Dedifferentiated amniotic fluid mesenchymal stem cell (primary cell): ENCODE measurements around the gene NTNG2.
A peak's percentile ranks its signal among the peaks of the same experiment; 100 is the strongest.

Experiments
- DNase-seq: peaks from one replicate; pipeline ENCODE4 v3.0.0-alpha.2; 2016; ENCODE audit errors: extremely low spot score

The NTNG2 gene

DNA sequence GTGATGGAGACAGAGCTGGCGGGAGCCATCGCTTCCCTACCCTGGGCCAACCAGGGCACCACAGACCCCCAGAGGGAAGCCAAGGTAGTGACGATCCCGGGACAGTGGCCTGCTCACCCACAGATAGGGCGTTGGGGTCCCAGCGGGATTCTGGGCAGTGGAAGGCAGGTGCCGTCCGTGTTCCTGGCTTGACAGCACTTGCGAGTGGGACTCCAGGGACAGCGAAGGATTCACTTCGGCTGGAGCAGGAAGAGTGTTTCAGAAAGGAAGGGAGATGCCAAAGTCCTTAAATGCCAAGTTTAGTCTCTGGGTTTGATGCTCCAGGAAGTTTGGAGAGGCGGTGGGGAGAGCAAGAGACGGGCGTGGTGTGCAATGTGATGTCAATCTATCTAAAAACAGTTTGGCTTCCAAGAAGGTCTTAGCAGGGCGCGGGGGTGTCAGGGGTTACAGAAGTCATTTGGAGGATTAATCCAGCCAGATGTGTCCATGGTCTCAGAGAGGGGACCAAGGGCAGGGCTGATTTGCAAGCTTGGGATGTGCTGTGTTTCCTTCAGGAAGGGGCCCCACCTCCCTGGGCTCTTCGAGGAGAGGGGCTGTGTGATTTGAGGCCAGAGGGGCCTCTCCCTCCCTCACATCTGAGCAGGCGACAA is 74.9 kb downstream of the NTNG2 start:
- DNase-seq, result no peak

DNA sequence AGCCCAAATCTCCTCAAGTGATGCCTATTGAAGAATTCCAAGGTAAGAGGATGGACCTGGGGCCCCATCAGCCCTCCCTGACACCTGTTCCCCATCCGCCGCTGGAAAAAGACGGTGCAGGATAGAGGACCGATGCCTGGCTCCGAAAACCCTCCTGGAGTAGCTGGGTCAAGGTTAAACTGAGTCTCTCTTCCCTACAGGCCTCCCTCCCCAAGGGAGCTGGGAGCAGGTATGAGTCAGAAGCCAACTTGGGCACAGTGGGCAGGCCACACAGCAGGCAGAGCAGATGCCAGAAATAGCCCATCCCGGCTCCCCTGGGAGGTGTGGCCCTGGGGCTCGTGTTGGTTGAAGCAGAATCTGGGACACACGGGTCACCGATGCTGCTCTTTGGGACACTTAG is 75.6 kb downstream of the NTNG2 start:
- DNase-seq, result no peak

DNA sequence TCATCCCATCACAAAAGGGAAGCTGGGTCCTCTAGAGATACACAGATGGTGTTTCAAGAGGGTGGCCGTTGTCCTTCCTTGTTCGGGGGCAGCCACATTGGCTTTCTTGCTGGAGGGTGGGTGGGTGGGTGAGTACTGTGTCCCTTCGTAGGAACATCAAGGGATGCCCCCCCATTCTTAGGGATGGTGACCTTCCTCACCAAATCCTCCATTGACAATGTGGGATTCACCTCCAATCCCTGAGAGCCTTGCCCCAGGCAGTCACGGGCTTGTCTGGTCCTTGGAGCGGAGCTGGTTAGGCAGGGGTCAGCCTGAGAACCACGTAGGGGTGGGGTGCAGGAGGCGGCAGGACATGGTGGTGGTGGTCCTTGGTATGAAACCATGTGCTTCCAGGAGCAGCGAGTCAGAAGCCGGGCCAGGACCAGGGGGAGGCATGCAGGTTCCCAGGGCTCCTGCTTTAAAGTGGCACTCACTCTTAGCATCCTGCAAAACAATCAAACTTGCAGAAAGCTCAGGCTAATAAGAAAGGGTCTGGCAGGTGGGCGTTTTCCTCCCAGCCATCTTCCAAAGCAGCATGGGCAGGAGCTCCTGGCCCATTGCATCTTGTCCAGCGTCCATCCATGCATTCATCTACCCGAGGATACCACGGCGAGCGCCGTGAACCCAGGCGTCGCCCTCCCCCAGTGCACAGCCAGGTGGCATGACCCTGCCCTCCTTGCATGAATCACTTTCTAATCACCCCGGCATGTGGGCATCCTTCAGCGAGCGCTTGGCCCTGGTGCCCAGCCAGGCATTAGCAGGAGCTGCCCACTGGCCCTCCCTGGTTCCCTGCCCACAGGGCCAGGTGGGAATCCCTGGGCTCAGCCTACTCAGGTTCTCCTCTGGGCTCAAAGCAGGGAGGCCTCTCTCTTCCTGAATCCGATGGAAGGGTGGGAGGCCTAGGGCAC is 76.4 kb downstream of the NTNG2 start:
- no peak for DNase-seq

DNA sequence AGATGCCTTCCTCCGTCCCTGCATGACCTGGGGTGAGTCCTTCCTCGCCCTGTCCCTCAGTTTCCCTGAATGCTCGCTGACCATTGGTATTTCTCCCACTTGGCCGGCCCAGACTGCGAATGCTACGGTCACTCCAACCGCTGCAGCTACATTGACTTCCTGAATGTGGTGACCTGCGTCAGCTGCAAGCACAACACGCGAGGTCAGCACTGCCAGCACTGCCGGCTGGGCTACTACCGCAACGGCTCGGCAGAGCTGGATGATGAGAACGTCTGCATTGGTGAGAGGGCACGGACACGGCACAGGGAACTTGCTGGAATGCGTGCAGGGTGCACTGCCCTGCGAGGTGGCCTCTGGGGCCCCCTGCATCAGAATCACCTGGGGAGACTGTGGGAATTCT is 77.1 kb downstream of the NTNG2 start:
- DNase-seq, result no peak

DNA sequence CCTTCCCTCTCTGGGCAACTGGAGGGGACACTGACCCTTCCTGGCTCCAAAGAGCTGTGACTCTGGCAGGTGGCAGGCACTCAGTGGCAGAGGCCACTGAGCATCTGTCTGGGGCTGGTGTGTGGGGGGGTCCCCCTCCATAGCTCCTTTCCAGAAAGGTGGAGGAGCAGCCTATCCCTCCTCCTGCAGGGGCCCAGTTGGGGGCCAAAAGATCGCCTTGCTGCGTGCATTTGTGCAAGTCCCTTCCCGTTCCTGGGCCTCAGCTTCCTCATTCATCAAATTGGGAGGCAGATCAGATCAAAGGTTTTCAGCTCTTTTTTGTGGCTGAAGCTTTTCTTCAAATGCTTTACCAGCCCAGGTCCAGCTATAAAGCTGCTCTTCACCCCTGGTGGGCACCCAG is 77.7 kb downstream of the NTNG2 start:
- DNase-seq, result no peak

DNA sequence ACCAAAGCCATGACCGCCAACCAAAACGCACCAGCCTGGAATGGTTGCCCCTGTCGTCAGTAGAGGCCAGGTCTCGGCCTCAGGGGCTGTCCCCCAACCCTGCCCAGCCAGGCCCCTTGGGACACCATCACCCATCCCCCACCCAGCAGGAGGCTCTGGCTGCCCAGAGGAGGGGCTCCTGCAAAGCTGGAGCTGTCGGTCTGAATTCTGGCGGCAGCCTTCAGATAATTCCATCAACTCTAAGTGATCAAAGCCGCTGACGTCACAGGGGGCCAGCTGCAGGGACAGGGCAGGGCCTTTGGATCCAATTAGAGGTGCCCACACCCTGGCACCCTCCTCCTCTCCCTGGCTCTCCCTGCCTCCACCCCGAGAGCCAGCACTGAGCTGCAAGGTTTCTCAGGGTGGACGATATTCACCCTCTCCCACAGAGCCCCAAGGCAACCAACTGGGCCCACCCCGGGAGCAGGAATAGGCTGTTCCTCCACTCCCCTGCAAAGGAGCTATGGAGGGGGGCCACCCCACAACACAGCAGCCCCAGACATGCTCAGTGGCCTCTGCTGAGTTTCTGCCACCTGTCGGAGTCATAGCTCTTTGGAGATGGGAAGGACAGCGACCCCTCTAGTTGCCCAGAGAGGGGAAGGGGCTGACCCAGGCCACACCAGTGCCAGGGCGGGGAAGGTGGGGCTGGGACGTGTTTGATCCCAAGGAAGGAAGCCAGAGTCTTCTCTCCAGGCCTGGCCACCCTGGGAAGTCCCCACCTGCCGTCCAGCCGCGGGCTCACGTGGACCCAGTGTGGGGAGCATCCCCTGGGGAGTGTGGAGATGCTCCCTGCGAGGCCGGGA is 78.4 kb downstream of the NTNG2 start:
- no peak for DNase-seq

DNA sequence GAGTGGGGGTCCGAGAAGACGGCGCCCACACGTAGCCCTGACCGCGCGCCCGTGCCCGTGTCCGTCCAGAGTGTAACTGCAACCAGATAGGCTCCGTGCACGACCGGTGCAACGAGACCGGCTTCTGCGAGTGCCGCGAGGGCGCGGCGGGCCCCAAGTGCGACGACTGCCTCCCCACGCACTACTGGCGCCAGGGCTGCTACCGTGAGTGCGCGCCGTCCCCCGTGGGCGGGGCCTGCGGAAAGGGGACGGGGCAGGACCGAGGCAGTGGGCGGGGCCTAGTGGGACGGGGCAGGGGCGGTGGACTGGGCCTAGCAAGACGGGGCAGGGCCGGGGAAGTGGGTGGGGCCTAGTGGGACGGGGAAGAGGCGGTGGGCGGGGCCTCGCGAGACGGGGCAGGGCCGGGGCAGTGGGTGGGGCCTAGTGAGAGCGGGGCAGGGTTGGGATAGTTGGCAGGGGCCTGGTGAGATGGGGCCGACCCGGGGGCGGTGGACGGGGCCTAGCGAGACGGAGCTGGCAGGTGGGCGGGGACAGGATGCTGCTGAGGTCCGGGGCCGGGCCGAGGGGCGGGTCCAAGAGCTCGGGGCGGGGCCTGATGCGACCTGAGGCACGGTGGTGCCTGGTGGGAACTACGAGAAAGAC is 79.1 kb downstream of the NTNG2 start:
- peak; percentile 20 for DNase-seq

DNA sequence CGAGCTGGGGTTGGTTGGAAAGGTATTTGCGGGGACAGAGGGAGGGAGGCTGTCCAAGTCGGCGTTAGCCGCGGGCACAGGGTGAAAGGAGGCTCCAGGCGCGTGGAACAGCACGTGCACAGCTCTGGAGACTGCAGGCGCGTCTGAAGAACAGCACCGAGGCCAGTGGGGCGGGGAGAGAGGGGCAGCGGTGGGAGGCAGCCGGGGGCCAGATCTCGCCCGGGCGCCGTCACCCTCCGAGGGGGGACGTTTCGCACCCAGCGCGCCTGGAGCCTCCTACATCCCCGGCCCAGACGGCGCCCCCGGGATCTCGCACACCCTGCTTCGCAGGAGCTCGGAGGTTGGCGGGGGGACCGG is 79.6 kb downstream of the NTNG2 start:
- DNase-seq, result no peak

DNA sequence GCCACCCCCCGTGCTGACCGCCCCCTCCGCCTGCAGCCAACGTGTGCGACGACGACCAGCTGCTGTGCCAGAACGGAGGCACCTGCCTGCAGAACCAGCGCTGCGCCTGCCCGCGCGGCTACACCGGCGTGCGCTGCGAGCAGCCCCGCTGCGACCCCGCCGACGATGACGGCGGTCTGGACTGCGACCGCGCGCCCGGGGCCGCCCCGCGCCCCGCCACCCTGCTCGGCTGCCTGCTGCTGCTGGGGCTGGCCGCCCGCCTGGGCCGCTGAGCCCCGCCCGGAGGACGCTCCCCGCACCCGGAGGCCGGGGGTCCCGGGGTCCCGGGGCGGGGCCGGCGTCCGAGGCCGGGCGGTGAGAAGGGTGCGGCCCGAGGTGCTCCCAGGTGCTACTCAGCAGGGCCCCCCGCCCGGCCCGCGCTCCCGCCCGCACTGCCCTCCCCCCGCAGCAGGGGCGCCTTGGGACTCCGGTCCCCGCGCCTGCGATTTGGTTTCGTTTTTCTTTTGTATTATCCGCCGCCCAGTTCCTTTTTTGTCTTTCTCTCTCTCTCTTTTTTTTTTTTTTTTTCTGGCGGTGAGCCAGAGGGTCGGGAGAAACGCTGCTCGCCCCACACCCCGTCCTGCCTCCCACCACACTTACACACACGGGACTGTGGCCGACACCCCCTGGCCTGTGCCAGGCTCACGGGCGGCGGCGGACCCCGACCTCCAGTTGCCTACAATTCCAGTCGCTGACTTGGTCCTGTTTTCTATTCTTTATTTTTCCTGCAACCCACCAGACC is 80.2 kb downstream of the NTNG2 start:
- DNase-seq, result no peak

DNA sequence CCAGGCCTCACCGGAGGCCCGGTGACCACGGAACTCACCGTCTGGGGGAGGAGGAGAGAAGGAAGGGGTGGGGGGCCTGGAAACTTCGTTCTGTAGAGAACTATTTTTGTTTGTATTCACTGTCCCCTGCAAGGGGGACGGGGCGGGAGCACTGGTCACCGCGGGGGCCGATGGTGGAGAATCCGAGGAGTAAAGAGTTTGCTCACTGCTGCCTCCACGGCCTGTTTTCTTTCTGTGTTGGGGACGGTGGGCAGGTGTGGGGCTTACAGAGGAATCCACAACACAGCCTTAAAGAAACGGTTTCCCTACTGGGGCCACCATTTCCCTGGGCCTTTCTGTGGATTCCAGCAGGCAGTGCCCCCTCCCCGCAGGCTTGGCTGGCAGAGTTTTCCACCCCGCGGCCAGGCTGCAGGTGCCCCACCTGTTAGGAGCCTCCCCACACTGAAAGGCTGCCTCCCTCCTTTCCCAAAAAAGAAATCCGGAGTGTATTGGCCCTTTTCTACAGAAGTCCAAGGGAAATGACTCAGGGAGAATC is 80.8 kb downstream of the NTNG2 start:
- no peak for DNase-seq

DNA sequence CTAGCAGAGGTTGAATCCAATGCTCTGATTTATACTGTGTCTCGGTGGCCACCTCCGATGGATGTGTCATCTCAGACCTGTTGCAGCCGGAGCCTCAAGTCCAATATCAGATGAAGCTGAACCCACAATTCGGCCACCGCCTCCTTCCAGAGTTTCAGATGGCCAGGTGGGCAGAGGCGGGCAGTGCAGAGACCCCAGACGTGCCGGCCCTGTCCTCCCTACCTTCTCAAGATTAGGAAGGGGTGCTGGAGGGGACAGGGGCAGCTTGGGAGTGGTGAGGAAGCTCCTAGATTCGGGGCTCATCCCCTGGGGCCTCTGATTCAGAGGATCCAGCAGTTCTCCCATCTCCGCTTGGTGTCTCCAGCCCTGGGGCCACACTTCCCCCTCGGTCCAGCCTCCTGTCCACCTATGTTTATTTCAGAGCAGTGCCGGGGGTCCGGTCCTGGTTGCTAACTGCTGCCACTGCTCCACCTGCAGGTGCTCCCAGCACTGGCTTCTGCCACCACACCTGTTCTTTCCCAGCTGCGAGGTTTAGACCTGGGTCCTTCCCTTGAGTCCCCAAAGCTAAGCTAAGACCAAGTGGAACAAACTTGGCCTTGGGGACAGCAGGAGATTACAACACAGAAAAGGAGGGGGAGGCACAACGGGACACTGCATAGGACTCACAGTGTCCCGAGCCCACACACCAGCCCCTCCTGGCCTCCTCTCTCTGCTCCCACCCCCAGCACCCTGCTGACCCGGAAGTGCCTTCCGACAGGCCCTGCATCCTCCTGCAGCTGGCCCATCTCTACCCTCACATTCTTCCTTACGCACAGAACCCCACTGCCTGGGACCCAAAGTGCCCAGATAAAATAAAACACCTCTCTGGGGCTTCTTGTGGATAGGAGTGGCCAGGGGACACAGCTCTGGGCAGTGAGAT is 81.6 kb downstream of the NTNG2 start:
- DNase-seq, result no peak

DNA sequence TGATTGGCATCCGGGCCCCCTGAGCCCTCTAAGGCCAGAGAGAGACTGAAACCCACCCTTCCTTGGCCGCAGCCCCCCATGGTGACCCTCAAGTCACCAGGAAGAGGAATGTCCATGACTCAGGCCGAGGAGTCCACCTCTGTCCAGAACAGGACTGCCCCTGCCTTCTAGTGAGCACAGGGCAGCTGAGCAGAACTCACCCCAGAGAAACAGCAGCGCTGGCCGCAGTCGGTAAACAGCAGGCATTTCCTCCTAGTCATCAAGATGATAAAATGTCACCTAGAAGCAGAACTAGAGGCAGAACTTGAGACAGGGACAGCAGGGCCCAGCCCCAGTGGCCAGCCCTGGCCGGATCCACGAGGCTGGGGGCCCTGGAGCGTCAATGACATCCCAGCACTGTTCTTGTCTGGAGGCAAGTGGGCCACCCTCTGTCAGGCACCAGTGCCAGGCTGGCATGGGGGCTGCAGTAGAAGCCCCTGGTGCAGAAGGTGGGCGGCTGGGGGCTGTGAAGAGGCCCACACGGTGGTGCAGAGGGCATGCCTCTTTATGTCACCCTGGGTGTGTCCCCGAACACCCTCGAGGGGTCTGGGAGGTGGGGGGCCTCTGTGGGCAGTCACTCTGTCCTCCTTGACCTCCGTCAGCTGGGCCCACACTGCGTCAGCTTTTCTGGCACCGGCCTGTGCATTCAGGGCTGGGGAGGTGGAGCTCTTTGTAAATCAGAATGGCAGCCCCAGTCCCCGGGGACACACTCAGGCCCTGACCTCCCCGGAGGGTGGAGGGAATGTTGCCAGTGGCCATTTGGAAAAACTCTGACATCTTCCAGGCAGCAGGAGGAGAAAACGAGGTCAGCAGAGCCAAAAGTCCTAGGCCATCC is 83.0 kb downstream of the NTNG2 start:
- DNase-seq, result no peak

DNA sequence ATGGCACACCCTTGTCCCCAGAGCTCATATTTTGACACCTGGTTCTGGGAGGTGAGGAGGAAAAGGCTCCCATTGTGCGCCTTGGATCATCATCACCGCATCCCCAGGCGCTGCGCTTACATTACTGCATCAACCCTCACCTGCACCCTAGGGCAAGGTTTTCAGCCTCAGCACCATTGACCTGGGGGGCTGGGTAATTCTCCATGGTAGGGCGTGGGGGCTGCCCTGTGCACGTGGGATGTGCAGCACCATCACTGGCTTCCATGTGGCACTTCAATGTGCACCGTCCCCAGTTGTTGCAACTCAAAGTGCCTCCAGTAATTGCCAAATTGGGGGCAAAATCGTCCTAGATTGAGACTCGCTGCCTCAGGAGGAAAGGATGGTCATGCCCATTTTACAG is 83.6 kb downstream of the NTNG2 start:
- no peak for DNase-seq

DNA sequence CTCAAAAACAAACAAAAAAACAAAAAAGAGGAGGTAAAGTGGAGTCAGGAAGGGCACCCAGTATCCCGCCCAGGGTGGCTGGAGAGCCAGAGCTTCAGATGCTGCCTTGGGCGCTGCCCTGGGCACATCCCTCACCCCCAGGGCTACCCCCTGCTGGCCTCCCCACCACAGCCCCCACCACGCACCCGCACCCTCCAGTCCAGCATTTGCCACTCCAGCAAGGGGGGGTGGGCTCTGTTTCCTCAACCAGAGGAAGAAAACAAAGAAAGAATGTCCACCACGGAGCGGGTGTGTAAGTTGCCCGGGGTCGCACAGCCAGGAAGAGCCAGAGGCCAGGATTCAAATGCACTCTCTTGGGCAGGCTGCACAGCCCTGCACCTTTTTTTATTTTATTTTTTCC is 86.1 kb downstream of the NTNG2 start:
- no peak for DNase-seq

DNA sequence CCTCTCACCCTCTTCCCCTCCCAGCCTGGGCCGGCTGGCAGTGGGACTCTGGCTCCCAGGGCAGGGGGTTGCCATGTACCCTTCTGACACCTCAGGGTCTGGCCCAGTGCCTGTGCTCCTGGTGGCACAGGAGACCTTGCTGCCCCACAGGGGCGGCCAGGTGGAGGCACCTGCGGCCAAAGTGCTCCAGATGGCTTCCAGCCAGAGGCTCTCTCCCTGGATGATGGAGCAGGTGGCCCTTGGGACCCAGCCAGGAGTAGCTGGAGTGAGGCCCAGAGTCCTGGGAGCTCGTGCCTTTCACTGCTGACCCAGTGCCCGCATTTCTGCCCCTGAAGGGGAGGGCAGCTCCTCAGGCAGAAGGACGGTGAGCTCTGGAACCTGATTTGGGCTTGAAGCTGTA is 87.3 kb downstream of the NTNG2 start:
- no peak for DNase-seq

DNA sequence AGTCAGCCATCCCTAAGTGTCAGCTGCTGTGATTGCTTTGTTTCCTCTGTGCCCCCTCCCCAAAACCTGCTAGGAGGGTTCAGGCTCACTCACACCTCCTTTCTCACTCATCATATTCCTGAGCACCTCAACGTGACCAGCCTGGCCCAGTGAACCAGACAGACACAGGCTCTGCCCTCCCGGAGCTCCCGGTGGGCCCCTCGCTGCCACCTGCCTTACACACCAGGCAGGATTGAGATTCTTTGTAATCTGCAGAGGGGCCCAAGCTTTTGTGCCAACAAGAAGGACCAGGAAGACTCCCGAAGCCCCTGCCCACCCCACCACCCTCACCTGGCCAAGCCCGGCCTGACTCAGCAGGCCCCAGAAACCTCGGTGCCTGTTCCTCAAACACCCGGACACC is 87.8 kb downstream of the NTNG2 start:
- no peak for DNase-seq

DNA sequence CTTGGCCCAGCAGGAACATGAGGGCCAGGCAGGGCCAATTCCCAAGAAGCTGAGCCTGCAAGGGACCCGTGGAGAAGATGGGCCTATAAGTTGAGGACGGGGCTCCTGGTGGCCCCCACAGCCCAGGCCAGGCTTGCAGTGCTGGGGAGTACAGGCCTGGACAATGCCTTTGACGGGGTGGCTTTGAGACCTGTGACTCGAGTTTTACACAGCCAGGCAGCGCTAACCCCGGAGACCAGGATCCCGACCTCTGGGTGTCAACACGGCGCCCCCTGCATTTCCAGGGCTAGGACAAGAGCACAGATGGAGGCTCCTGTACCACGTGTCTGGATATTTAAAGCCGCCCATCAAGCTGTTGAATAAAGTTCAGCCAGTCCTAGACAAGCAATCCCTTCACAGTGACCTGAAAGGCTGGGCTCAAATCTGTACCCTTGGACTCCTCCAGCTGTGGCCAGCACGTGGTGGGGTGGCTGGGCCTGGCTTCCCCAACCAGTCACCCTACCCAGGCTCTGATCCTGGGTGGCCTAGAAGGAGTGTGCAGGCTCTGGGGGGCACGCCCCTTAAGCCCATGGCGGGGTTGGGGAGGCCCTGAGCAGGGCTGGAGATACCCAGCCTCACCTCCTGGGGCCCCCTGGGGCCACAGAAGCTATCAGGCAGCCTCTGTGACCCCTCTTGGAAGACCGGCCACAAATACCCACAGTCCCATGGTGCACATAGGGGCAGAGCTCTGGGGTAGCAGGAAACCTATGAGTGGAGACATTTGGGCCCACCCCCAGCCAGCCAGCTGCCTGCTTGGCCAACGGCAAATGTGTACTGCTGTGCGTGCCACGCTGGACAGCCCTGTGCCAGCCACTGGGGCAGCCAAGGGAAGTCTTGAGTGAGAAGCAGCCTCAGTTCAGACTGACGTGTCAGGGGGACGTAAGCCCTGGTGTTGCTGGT is 88.7 kb downstream of the NTNG2 start:
- DNase-seq, result no peak

DNA sequence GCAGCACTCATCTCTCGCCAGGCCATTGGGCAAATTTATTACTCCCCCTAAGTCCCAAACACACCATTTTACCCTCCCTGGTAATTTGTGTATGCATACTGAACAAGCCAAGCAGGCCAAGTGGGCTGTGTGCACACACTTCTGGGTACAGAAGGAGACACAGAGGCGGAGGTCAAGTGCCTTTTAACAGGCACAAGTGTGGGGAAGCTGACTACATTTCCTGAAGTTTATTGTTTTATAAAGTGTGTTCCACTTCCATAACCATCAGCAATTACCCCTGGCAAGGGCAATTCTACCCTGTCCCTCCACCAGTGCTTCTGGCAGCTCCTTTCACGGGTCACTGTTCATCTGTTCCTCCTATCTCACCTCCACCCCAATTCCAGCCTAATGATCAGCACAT is 99.0 kb downstream of the NTNG2 start:
- DNase-seq, result no peak
